Kidney (tissue), 14 donors: ENCODE results near the gene ZNF57. TPM values are rescaled to one million over a fixed set of nuclear protein-coding genes. Genes with fewer than 3 reads are reported as not detected.

Experiments
- DNase-seq, 5 donors: peaks; one replicate each; pipeline ENCODE4 v3.0.0-alpha.2; 2013 to 2020
- FAIRE-seq: peaks from 2 replicates; lab custom pipeline; 2012; peaks lifted over from hg19 to GRCh38; lab: Jason Lieb, UNC
- H3K27ac ChIP-seq, 2 donors: one replicate each; pipeline ENCODE4 v1.7.0; 2013; ENCODE audit warnings: low read depth in 2 of 2, low read length in 2 of 2, inconsistent platforms in 1 of 2
- H3K27me3 ChIP-seq: one replicate; pipeline ENCODE4 v1.7.1; 2013; ENCODE audit warnings: low read length, inconsistent platforms; ENCODE audit not compliant: control insufficient read depth, insufficient read depth
- H3K36me3 ChIP-seq, 3 donors: one replicate each; pipeline versions ENCODE4 v1.7.0 to v1.7.1; 2013; ENCODE audit warnings: low read length in 3 of 3, control low read depth in 1 of 3, inconsistent platforms in 1 of 3; ENCODE audit not compliant: insufficient read depth in 3 of 3, control insufficient read depth in 2 of 3
- H3K4me1 ChIP-seq, 3 donors: one replicate each; pipeline versions ENCODE4 v1.7.0 to v1.7.1; 2013; ENCODE audit warnings: low read length in 3 of 3, inconsistent platforms in 1 of 3, low read depth in 1 of 3; ENCODE audit not compliant: control insufficient read depth in 2 of 3, insufficient read depth in 2 of 3
- H3K4me3 ChIP-seq, 3 donors: one replicate each; pipeline versions ENCODE4 v1.7.0 to v1.8.1; 2013; ENCODE audit warnings: low read length in 3 of 3, control low read depth in 1 of 3, inconsistent platforms in 1 of 3
- H3K9ac ChIP-seq, 3 donors: one replicate each; pipeline versions ENCODE4 v1.7.0 to v1.7.1; 2013; ENCODE audit warnings: low read length in 3 of 3, control low read depth in 1 of 3, inconsistent platforms in 1 of 3
- H3K9me3 ChIP-seq, 3 donors: one replicate each; pipeline versions ENCODE4 v1.7.0 to v1.7.1; 2013; ENCODE audit warnings: low read length in 3 of 3, control low read depth in 1 of 3, inconsistent platforms in 1 of 3; ENCODE audit not compliant: control insufficient read depth in 2 of 3, insufficient read depth in 1 of 3
- CTCF ChIP-seq: IDR thresholded peaks from 3 replicates; pipeline ENCODE4 v1.5.1; 2012; ENCODE audit warnings: mild to moderate bottlenecking, moderate library complexity, borderline replicate concordance; ENCODE audit not compliant: insufficient read depth; ENCODE audit errors: extremely low read depth
- intact Hi-C: fragments of 100-400 bp; cut with DNase I; formaldehyde crosslinking; loops from one replicate; pipeline ENCODE4 v1.11.1; 2022
- polyA plus RNA-seq: library from polyadenylated mRNA; stranded (reverse); fragments of 350-450 nt; fragmentation: Illumina TruSeq; extraction: RNeasy Lipid Tissue Mini Kit (QIAGEN cat#74804); gene quantifications from one replicate; pipeline ENCODE4 v1.2.3, GENCODE V29; 2014; ENCODE audit warnings: low read depth, low replicate concordance; ENCODE audit not compliant: insufficient read depth
- total RNA-seq: library from RNA; stranded (reverse); fragmentation: NEBNext Ultra II Directional; extraction: Animal tissue kit (Norgen Biotek cat#: 25700); gene quantifications from one replicate; pipeline ENCODE4 v1.2.1, GENCODE V29; 2021
- donor health status: control.
- donor health status: control.
- donor health status: control.
- donor health status: control.
- donor health status: control.
- donor health status: DM: yes; HTN: yes; CAD: no.
- donor health status: Normal renal cell carcinoma (clear cell type).

ZNF57 gene
- total and polyA plus RNA-seq, 2 donors from 2014 or later, result 6.1 to 6.2 TPM

- Histone ChIP-seq H3K4me1 (peaks cover 0 to 14% (median 0%) of the 10 kb centered on the region in 3 donors), H3K9ac (peak within 1 kb of the TSS; percentile 69 to 90 (median 85)), H3K4me3 (peak within 1 kb of the TSS; percentile 74 to 92 (median 77)), H3K9me3 (no peaks in the 10 kb centered on the region), H3K27ac (peak within 1 kb of the TSS; percentile 94 to 98), H3K27me3 (no peaks in the 10 kb centered on the region), H3K36me3 (no peaks in the 10 kb centered on the region)
- FAIRE-seq, result peak; percentile 98
- intact Hi-C loops, result no loop called here
- DNase-seq, result peak; percentile 99 to 100 (median 99)
- no peak for TF ChIP-seq CTCF
Measured at GRCh38 chr19:2944775-2945574, 44.2 kb downstream of the ZNF57 start, which contains the start of gene ZNF77. Gene ZNF77 (minus strand): TSS chr19:2944971. CDS start chr19:2944840, 131 bp downstream.

- no peaks in the 10 kb centered on the region for H3K27me3 ChIP-seq
- FAIRE-seq, result no peak
- H3K9ac ChIP-seq, result peak overlapping the region; percentile 54 to 85 (median 69)
- peak overlapping the region; percentile 94 to 98 for H3K27ac ChIP-seq
- TF ChIP-seq CTCF, result no peak
- no peak for DNase-seq
- H3K4me1 ChIP-seq, result peaks cover 0 to 14% (median 0%) of the 10 kb centered on the region in 3 donors
- intact Hi-C loops, result no loop called here
- H3K9me3 ChIP-seq, result no peaks in the 10 kb centered on the region
- no peaks in the 10 kb centered on the region for H3K36me3 ChIP-seq
- H3K4me3 ChIP-seq, result peak overlapping the region; percentile 74 to 92 (median 77)
Measured at GRCh38 chr19:2945575-2946184, 45.0 kb downstream of the ZNF57 start.

- Histone ChIP-seq H3K27me3 (no peaks in the 10 kb centered on the region), H3K36me3 (no peaks in the 10 kb centered on the region), H3K9ac (peak overlapping the region; percentile 79 to 96 (median 89)), H3K27ac (peak overlapping the region; percentile 96 to 100), H3K4me1 (peaks cover 0 to 11% (median 3%) of the 10 kb centered on the region in 3 donors), H3K4me3 (peak overlapping the region; percentile 89 to 96 (median 94)), H3K9me3 (no peaks in the 10 kb centered on the region)
- FAIRE-seq (no peak), DNase-seq (peak in 2 of 5 donors; percentile 42 to 85)
- intact Hi-C loops, result no loop called here
- TF ChIP-seq CTCF, result no peak
Measured at GRCh38 chr19:2949939-2950285, 49.2 kb downstream of the ZNF57 start.
